ENCODE results near the gene CR1L.

- TF ChIP-seq CTCF (conservative IDR thresholded peaks at IDR 0.05 in 1 of 2, IDR thresholded peaks at IDR 0.05 in 1 of 2; ENCODE audit: low read depth in 1 of 2, low read length in 2 of 2) (peak in 1 of 2 donors; percentile 6), EZH2 (IDR thresholded peaks at IDR 0.05; ENCODE audit: low read length, missing control alignments) (no peak)
Observed at GRCh38 chr1:207711285-207711684, 66.4 kb downstream of the CR1L start.
